ENCODE data around the gene RIPOR2.

Gene RIPOR2

DNA sequence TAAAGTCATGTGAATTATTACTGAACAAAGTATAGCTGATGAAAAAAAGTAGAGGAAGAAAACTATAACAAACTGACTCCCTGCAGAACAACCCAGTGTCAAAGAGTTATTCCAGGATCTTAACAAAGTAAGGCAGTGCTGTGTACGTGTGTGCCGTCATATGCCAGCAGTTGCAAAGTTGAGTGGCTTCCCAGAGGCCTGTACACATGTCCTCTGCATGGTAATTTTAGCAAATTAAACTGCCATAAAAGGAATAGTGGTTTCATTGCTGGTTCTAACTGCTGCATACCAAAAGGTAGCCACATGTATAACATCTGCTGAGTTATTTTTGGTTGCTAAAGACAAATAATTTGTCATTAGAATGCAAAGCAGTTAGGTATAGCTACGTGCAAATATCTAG, 44.8 kb downstream of the RIPOR2 start:
- H3K9ac ChIP-seq (ENCODE audit: low read length) = no peak overlapping the region
- no peak overlapping the region for H3K4me3 ChIP-seq (ENCODE audit: low read length)
- TF ChIP-seq, protein P1, sequence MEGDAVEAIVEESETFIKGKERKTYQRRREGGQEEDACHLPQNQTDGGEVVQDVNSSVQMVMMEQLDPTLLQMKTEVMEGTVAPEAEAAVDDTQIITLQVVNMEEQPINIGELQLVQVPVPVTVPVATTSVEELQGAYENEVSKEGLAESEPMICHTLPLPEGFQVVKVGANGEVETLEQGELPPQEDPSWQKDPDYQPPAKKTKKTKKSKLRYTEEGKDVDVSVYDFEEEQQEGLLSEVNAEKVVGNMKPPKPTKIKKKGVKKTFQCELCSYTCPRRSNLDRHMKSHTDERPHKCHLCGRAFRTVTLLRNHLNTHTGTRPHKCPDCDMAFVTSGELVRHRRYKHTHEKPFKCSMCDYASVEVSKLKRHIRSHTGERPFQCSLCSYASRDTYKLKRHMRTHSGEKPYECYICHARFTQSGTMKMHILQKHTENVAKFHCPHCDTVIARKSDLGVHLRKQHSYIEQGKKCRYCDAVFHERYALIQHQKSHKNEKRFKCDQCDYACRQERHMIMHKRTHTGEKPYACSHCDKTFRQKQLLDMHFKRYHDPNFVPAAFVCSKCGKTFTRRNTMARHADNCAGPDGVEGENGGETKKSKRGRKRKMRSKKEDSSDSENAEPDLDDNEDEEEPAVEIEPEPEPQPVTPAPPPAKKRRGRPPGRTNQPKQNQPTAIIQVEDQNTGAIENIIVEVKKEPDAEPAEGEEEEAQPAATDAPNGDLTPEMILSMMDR (IDR thresholded peaks at IDR 0.05; ENCODE audit: low read depth, low read length) = no peak
- no peak for TF ChIP-seq EZH2phosphoT487 (IDR thresholded peaks at IDR 0.05; ENCODE audit: low read depth)
- H3K36me3 ChIP-seq (replicated peaks; ENCODE audit: low read depth, low read length) = peaks cover 21% of the 10 kb centered on the region
- H4K20me1 ChIP-seq (ENCODE audit: insufficient read depth, low read length) = peaks cover 96% of the 10 kb centered on the region
- H3K27me3 ChIP-seq (ENCODE audit: low read depth, low read length) = no peaks in the 10 kb centered on the region
- no peak overlapping the region for H3K4me2 ChIP-seq (ENCODE audit: low read length)
- peaks cover 20% of the 10 kb centered on the region for H3K4me1 ChIP-seq (ENCODE audit: low read length)
- H2AFZ ChIP-seq (ENCODE audit: low read depth, low read length) = no peak overlapping the region
- H3K79me2 ChIP-seq (ENCODE audit: low read length) = peaks cover 97% of the 10 kb centered on the region
- H3K27ac ChIP-seq (ENCODE audit: low read length) = no peak overlapping the region
- H3K9me3 ChIP-seq (ENCODE audit: insufficient read depth, low read length) = no peaks in the 10 kb centered on the region

DNA sequence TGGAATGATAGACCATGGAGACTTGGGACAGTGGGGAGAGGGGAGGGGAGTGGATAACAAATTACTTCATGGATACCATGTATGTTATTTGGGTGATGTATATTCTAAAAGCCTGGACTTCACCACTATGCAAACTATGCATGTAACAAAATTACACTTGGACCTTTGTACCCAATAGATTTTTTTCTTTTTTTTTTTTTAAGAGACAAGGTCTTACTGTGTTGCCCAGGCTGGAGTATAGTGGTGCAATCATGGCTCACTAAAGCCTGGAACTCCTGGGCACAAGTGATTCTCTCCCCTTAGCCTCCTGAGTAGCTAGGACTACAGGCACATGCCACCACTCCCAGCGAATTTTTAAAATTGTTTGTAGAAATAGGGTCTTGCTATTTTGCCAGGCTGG, 45.3 kb downstream of the RIPOR2 start:
- H2AFZ ChIP-seq (ENCODE audit: low read depth, low read length) = no peak overlapping the region
- H4K20me1 ChIP-seq (ENCODE audit: insufficient read depth, low read length) = peaks cover 99% of the 10 kb centered on the region
- TF ChIP-seq, protein P1 (IDR thresholded peaks at IDR 0.05; ENCODE audit: low read depth, low read length) = no peak
- TF ChIP-seq EZH2phosphoT487 (IDR thresholded peaks at IDR 0.05; ENCODE audit: low read depth) = no peak
- H3K27ac ChIP-seq (ENCODE audit: low read length) = no peak overlapping the region
- peaks cover 20% of the 10 kb centered on the region for H3K4me1 ChIP-seq (ENCODE audit: low read length)
- no peak overlapping the region for H3K9ac ChIP-seq (ENCODE audit: low read length)
- H3K4me2 ChIP-seq (ENCODE audit: low read length) = no peak overlapping the region
- no peaks in the 10 kb centered on the region for H3K9me3 ChIP-seq (ENCODE audit: insufficient read depth, low read length)
- peaks cover 99% of the 10 kb centered on the region for H3K79me2 ChIP-seq (ENCODE audit: low read length)
- H3K4me3 ChIP-seq (ENCODE audit: low read length) = no peak overlapping the region
- no peaks in the 10 kb centered on the region for H3K27me3 ChIP-seq (ENCODE audit: low read depth, low read length)
- peaks cover 22% of the 10 kb centered on the region for H3K36me3 ChIP-seq (replicated peaks; ENCODE audit: low read depth, low read length)

DNA sequence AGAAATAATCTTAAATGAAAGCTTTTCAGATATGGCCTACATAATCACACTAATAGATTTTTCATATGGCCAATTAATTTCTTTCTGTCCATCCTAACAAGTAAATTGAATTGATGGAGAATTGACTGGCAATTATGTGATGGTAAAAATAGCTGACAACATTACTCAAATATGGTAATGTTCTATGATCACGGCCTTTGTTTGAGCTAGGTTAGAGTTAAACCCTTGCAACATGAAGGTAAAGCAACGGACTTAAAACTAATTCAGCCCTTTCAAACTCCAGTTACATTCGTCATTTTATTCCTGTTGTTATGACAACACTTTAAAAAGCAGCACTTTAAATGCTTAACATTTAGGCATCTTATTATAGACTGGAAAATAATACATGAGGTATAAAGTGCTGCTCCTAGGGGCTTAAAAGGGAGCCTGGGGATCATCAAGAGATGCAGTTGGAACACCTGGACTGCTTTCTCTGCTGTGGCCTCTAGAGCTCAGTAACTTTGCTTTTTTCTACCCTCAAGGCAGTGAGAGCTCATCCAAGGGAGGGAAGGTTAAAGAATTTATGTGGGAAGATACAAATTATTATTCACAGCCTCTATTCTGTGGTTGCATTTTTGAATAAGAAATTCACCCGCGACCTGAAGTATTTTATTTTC, 46.9 kb downstream of the RIPOR2 start:
- Histone ChIP-seq H3K27me3 (ENCODE audit: low read depth, low read length) (no peaks in the 10 kb centered on the region), H3K9me3 (ENCODE audit: insufficient read depth, low read length) (no peaks in the 10 kb centered on the region), H3K4me2 (ENCODE audit: low read length) (no peak overlapping the region), H3K9ac (ENCODE audit: low read length) (no peak overlapping the region), H3K79me2 (ENCODE audit: low read length) (peaks cover 97% of the 10 kb centered on the region), H3K4me3 (ENCODE audit: low read length) (no peak overlapping the region), H3K27ac (ENCODE audit: low read length) (no peak overlapping the region), H3K36me3 (replicated peaks; ENCODE audit: low read depth, low read length) (peaks cover 24% of the 10 kb centered on the region), H2AFZ (ENCODE audit: low read depth, low read length) (no peak overlapping the region), H3K4me1 (ENCODE audit: low read length) (peaks cover 26% of the 10 kb centered on the region), H4K20me1 (ENCODE audit: insufficient read depth, low read length) (peaks cover 96% of the 10 kb centered on the region)
- TF ChIP-seq EZH2phosphoT487 (IDR thresholded peaks at IDR 0.05; ENCODE audit: low read depth) = no peak
- TF ChIP-seq, protein P1 (IDR thresholded peaks at IDR 0.05; ENCODE audit: low read depth, low read length) = no peak

DNA sequence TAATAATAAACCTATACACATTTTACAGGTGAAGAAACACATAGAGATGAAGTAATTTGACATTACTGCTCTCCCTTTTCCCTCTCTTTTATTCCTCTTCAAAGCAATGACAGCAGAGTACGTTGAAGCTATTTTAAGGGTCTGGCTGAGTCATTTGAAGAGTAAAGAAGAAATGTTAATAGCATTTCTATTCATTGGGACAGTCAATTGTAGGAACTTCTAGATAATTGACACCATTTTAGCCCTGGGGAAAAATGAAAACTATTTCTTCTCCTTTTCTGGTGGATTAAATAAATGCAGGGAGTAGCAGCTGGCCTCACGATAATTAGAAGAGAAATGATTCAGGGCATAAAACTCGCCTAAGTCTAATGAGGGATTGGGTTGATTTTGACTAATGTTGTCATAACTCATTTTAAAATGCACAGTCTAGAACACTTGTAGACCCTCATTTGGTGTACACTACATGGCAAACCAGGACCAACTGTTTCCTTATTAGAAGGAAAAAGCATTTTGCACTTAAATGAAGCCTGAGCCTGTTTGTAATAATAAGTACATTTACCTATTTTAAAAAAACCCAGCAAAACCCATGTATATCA, 48.1 kb downstream of the RIPOR2 start:
- Histone ChIP-seq H3K27ac (ENCODE audit: low read length) (no peak overlapping the region; the same call in 1 of the 2 replicates), H3K27me3 (ENCODE audit: low read depth, low read length) (no peaks in the 10 kb centered on the region), H3K36me3 (replicated peaks; ENCODE audit: low read depth, low read length) (peaks cover 25% of the 10 kb centered on the region), H3K4me2 (ENCODE audit: low read length) (no peak overlapping the region), H3K4me3 (ENCODE audit: low read length) (no peak overlapping the region), H3K79me2 (ENCODE audit: low read length) (peaks cover 97% of the 10 kb centered on the region), H3K9me3 (ENCODE audit: insufficient read depth, low read length) (no peaks in the 10 kb centered on the region), H4K20me1 (ENCODE audit: insufficient read depth, low read length) (peaks cover 96% of the 10 kb centered on the region), H3K9ac (ENCODE audit: low read length) (no peak overlapping the region), H3K4me1 (ENCODE audit: low read length) (peaks cover 35% of the 10 kb centered on the region), H2AFZ (ENCODE audit: low read depth, low read length) (no peak overlapping the region)
- TF ChIP-seq, protein P1 (IDR thresholded peaks at IDR 0.05; ENCODE audit: low read depth, low read length) = no peak
- TF ChIP-seq EZH2phosphoT487 (IDR thresholded peaks at IDR 0.05; ENCODE audit: low read depth) = no peak

All from OCI-LY3 (cell line).